Activated naive CD4-positive, alpha-beta T cell (primary cell): ENCODE measurements around the gene DUOX2.

Experiments
- DNase-seq, 4 experiments: peaks; one replicate each; lab custom pipeline; 2025; lab: John Stamatoyannopoulos, UW

DUOX2 gene

DNA sequence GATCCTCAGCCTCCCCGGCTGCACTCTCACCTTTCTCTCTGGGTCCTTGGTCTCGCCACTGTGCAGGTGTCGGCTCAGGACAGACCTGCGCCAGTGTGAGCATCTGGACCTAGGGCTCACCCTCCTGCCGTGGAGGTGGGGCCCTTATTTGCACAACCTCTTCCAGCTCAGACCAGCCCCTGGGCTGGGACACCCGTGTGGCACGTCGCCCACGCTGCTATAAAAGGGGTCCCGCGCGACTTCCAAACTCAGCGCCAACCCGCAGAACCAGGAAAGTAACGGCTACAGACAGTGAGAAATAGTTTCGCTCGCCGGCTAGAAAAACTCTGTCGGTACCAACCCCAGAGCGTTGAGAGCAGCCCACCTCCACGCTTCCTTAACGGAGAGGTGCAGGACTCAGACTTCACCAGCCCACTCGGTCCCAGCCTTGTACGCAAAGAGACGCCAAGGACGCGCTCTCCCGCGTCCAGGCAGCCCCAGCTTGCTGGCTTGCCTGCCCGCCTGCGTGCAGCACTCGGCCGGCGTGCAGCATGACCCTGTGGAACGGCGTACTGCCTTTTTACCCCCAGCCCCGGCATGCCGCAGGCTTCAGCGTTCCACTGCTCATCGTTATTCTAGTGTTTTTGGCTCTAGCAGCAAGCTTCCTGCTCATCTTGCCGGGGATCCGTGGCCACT, at the start of gene DUOX2, which contains the start of gene DUOXA2:
DUOX2 (minus strand) TSS at position 97 of the 675 bp plus-strand sequence. CDS start 761 bp downstream, outside the sequence.
DUOXA2 (plus strand) TSS at position 251 of the 675 bp plus-strand sequence; CDS start at position 531, 280 bp downstream.
- DNase-seq, result no peak

GRCh38 chr15:45163508-45163856, 49.5 kb upstream of the DUOX2 start:
- DNase-seq, result no peak

DNA sequence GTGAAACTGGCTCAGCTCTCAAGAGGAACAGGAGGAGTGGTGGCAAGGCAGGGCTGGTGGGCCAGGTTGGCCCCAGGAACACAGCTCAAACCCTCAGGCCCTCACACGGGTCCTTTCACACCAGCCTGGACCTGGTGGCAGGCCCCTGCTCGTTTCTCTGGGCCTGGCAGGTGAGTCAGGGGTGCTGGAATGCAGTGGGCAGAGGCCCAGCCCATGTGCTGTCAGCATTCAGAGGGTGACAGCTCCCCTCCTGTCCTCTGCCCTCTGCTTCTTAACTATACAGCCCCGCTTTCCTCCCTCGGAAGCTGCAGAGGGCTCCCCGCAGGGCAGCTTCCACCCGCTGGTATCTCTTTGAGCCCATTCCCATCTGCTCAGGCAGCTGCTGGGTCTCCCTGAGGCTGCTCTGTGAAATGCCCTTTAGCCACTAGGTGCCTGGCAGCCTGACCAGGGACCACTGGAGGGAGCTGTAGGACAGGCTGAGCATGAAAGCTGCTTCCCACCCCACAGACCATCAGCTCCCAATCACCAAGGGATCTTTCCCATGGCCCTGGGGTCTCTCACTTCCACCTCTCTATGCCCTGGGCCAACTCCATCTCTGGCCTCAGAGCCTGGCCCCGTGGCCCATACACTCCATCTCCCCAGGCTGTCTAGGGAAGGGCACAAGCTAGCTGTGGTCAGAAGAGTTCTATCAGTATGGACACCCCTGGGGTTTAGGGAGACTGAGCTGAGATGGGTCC, 49.0 kb upstream of the DUOX2 start:
- peak in 2 of 4 experiments; percentile 21 to 56 for DNase-seq

- DNase-seq, result no peak
These were observed 47.7 kb upstream of the DUOX2 start for GRCh38 chr15:45161666-45162065.

- no peak for DNase-seq
These were observed 44.0 kb upstream of the DUOX2 start for GRCh38 chr15:45157974-45158373.

DNA sequence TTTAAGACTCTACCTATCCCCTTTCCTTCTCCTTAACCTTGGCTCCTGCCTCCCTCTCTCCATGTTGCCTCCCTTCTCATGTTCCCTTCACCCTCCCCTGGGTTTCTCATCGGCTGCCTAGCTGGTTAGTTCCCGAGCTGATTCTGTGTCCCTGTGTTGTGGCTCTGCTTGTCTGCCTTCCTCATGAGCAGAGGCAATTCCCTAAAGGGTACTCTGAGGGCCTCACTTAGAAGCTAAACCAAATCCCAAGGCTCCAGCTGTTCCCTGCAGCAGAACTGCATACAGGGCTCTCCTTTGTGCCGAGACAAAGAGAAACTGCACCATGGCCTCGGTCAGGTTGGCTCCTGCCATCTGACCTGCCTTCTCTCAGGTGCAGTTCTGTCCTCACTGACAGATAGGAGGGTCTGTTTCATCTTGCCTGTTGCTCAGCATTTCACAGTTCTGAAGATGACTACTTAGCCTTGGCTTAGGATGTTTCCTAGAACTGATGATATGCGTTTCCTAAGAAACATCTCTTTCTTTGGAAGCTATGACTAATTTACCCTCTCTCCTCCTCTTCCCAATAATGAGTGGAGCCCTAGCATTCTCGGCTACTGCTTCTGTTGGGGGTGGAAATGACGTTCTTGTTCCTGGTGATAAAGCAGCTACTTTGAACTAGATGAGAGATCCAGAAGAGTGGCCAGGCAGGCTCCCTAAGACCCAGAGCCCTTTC, 42.9 kb upstream of the DUOX2 start:
- no peak for DNase-seq

- DNase-seq, result no peak
These were observed 41.8 kb upstream of the DUOX2 start for GRCh38 chr15:45155739-45156138.

DNA sequence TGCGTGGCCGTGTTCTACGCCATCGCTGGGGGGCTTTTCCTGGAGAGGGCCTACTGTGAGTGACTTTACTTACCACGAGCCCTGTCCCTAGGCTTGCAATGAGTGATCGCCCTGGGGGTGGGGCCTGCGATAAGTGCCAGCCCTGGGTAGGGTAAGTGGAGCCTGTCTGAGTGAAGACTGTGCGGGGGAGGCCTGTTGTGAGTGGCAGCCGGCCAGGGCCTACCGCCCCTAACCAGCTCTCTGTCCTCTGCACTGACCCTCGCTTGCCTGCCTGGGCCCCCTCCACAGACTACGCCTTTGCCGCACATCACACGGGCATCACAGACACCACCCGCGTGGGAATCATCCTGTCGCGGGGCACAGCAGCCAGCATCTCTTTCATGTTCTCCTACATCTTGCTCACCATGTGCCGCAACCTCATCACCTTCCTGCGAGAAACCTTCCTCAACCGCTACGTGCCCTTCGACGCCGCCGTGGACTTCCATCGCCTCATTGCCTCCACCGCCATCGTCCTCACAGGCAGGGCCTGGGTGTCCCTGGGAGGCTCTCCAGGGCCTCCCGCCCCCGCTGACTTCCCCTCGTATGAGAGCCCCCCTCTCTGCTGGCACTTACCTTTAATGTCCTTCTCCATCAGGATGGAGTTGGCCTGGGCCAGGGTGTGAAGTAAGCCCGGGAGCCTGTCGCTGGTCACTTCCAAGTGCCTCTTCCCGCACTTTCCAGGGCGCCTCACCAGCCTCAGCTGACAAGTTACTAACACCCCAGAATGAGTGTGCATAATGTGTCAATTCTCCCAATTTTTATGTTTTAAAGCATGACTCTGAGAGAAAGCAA, 38.2 kb upstream of the DUOX2 start:
- DNase-seq, result no peak

DNA sequence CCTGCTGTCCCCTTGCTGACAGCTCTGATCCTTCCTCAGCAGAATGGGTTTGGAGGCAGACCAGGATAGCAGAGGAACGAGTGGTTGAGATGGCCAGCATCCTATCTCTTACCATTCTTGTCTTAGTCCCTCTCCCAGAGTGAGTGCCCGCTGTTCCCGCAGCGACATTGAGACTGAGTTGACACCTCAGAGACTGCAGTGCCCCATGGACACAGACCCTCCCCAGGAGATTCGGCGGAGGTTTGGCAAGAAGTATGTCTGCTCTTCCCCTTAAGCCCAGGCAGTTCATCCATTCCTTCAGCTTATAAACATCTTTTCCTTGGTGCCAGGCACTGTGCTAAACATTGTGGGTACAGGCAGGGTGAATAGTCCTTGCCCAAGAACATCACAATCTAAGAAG, 37.0 kb upstream of the DUOX2 start:
- DNase-seq, result no peak

DNA sequence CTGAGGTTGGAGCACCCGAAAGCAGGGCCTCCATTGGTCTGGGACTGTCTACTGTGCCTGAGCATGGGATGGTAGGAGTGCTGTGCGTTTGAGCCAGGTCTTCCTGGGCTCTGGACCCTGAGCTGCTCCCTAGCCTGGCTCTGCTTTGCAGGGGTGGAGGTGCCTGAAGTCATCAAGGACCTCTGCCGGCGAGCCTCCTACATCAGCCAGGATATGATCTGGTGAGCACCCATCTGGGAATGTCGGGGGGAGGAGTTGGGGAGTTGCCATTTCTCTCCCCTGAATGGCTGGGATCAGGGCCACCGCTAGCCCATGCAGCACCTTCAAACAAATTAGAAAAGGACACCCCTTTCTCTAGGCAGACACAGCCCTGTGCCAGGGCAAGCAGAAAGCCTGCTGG, 36.5 kb upstream of the DUOX2 start:
- no peak for DNase-seq

DNA sequence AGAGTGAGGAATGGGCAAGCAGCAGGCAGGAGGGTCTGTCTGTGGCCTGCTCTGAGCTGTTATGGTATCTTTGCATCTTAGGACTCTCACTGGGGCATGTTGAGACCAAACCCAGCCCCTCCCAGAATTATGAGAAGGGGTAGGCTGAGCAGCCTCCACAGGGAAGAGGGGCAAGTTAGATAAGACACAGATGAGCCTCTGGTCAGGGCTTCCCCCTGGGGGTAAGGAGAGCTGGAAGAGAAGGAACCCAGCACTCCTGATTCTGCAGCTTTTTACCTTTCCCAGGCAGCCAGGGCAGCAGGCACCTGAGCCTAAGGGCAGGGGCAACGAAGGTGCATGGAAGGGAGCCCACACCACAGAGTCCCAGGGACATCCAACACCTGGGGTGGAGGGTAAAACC, 35.1 kb upstream of the DUOX2 start:
- DNase-seq, result no peak

GRCh38 chr15:45148076-45149059, 34.4 kb upstream of the DUOX2 start:
- no peak for DNase-seq

- DNase-seq, result no peak
These were observed 33.6 kb upstream of the DUOX2 start for GRCh38 chr15:45147606-45148005.

DNA sequence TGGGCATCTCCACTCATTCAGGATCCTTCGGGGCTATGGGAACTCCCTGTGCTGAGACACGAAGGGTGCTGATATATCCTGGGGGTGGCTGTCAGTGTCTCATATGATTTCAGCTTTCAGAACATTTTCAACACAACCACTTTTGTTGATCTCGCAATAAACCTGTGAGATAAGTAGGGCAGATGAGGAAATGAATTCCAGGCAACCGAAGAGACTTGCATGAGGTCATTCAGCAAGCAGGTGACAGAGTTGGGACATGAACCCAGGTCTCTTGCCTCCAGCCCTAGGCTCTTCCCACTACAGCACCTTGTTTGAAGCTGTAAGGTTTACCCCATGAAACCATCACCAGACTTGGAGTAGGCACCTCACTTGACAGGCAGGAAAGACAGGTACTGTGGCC, 32.4 kb upstream of the DUOX2 start:
- DNase-seq, result no peak

GRCh38 chr15:45144775-45145174, 30.8 kb upstream of the DUOX2 start:
- DNase-seq, result no peak

DNA sequence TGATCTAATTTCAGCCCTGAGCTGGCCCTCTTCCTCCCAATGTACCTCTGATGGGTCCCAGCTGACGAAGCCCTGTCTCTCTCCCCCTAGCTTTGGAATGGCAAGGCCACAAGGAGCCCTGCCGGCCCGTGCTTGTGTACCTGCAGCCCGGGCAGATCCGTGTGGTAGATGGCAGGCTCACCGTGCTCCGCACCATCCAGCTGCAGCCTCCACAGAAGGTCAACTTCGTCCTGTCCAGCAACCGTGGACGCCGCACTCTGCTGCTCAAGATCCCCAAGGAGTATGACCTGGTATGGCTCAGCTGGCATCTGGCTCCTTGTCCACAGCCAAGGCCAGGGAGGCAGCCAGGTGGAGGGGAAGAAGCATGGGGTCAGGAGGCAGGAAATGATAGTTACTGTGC, 30.0 kb upstream of the DUOX2 start:
- DNase-seq, result no peak

- no peak for DNase-seq
These were observed 29.1 kb upstream of the DUOX2 start for GRCh38 chr15:45143056-45143455.

GRCh38 chr15:45141386-45141785, 27.4 kb upstream of the DUOX2 start:
- DNase-seq, result no peak

DNA sequence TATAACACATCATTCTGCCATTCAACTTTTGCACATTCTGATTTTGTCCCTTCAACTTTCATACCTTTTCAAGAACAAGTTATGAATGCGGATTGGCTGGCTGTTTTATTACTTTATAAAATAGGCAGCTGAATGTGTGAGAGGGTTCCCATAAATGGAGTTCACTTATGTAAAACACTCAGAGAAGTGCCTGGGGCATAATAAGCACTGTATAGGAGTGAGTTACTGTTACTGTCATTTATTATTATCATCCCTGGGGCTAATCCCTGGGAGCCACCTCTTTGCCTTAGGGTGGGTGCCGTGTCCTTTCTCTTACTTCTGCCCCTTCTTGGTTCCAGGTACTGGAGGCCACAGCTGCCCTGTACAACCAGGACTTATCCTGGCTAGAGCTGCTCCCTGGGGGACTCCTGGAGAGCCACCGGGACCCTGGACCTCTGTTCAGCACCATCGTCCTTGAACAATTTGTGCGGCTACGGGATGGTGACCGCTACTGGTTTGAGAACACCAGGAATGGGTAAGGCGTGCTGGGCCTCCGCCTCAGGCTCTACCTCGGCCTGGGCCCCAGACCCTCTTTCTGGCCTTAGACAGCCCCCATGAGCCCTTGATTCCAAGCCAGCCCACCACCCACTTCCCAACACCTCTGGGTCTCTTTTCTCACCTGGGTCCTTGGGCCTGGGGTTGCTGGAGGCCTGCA, 26.7 kb upstream of the DUOX2 start:
- no peak for DNase-seq

DNA sequence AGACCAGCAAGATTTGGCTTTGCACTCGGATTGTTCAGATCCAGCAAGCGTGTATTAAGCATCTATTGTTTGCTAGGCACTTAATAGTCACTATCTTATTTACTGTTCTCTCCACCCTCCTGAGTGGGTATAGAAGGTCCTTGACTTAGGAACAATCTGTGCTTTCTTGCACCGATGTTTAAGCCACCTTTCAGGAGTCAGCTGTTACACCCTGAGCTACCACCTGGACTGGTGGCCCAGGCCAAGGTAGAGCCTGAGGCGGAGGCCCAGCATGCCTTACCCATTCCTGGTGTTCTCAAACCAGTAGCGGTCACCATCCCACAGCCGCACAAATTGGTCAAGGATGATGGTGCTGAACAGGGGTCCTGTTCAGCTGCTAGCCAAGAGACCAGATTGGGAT, 25.8 kb upstream of the DUOX2 start:
- no peak for DNase-seq
